ENCODE measurements around the gene NDUFA11.
"Not testable (repeated sequence)": the region's sequence is repeated elsewhere in the genome, so short reads cannot be mapped to it uniquely, and the experiment has no call there.

The NDUFA11 gene

GRCh38 chr19:5851302-5851701 is 52.3 kb downstream of the NDUFA11 start, which contains the start of gene FUT3:
FUT3 (minus strand) TSS chr19:5851449.
- no peak for DNase-seq

DNA sequence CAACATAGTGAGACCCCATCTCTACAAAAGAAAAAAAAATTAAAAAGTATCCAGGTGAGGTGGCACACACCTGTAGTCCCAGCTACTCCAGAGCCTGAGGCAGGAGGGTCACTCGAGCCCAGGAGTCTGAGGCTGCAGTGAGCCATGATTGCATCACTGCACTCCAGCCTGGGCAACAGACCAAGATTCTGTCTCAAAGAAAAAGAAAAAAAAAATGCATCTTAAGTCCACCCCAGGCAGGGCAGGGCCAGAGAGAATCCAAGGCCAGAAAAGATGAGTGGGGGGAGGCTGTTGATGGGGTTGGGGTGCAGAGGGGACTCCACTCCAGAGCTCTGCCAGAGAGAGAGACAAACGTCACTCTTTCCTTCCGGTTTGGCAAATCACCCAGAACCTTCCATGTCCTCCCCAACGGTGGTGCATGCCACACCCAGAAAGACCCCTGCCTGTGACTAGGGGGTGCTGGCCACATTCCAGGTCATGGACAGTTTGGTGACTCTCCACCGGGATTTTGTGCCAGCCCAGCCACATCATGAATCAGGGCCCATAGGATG is 52.8 kb downstream of the NDUFA11 start:
- no peak for DNase-seq

DNA sequence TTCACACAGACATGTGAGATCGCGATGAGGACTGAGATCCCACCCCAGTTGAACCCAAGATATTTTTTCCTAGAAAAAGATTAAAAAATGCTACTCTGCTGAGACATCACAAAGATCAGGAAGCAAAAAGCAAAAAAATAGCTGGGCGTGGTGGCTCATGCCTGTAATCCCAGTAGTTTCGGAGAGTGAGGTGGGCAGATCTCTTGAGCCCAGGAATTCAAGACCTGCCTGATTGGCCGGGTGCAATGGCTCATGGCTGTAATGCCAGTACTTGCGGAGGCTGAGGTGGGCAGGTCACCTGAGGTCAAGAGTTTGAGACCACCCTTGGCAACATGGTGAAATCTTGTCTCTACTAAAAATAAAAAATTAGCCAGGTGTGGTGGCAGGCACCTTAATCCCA is 53.4 kb downstream of the NDUFA11 start:
- no peak for DNase-seq

DNA sequence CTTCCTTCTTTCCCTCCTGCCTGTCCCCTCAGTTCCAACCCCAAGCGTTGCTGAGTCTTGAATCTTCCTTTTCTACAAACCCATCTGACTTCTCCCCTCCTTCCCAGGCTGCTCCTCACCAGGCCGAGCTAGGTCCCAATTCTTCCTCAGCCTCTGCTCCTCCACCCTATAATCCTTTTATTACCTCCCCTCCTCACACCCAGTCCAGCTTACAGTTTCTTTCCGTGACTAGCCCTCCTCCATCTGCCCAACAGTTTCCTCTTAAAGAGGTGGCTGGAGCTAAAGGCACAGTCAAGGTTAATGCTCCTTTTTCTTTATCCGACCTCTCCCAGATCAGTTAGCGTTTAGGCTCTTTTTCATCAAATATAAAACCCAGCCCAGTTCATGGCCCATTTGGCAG is 55.0 kb downstream of the NDUFA11 start:
- not testable (repeated sequence) for DNase-seq

DNA sequence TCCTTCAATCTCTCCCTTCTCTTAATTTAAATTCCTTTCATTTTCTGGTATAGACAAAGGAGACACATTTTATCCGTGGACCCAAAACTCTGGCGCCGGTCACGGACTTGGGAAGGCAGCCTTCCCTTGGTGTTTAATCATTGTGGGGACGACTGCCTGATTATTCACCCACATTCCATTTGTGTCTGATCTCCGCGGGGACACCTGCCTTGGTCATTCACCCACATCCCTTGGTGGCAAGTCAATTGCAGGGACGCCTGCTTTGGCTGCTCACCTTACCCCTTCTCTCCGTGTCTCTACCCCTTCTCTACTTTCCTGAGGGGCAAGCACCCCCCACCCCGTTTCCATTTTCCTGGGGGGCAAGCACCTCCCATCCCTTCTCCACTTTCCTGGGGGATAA is 55.7 kb downstream of the NDUFA11 start:
- DNase-seq = not testable (repeated sequence)

All from activated CD4-positive, alpha-beta T cell treated with anti-CD3 and anti-CD28 coated beads for 4 hours (primary cell).